Fibroblast of the conjunctiva (primary cell): Measurements from ENCODE around the gene PILRA.
"Not testable (repeated sequence)": the region's sequence is repeated elsewhere in the genome, so short reads cannot be mapped to it uniquely, and the experiment has no call there.

Source experiments
- DNase-seq: peaks from one replicate; pipeline ENCODE4 v3.0.0-alpha.2; 2010; ENCODE audit warnings: low read depth

Gene PILRA

GRCh38 chr7:100373261-100373831 is at the start of gene PILRA:
Gene PILRA (plus strand): TSS chr7:100373487. CDS start chr7:100373657, 170 bp downstream.
- DNase-seq: no peak

GRCh38 chr7:100324194-100324593 is 49.1 kb upstream of the PILRA start:
- not testable (repeated sequence) for DNase-seq

- not testable (repeated sequence) for DNase-seq
These were observed 47.6 kb upstream of the PILRA start for GRCh38 chr7:100325671-100326070.

- DNase-seq: not testable (repeated sequence)
These were observed 46.4 kb upstream of the PILRA start for GRCh38 chr7:100326914-100327313.

- DNase-seq: peak; percentile 85
These were observed 37.5 kb upstream of the PILRA start for GRCh38 chr7:100335566-100336466.

- not testable (repeated sequence) for DNase-seq
These were observed 35.1 kb upstream of the PILRA start for GRCh38 chr7:100338083-100338696.

- DNase-seq: not testable (repeated sequence)
These were observed 32.0 kb upstream of the PILRA start for GRCh38 chr7:100341286-100341685.

- DNase-seq: no peak
These were observed 30.5 kb upstream of the PILRA start for GRCh38 chr7:100342765-100343164.

- DNase-seq: not testable (repeated sequence)
These were observed 29.1 kb upstream of the PILRA start for GRCh38 chr7:100344124-100344559.

- DNase-seq: peak; percentile 14
These were observed 28.6 kb upstream of the PILRA start for GRCh38 chr7:100344560-100345287.

GRCh38 chr7:100345288-100345672 is 28.0 kb upstream of the PILRA start:
- DNase-seq: not testable (repeated sequence)

GRCh38 chr7:100346921-100347320 is 26.4 kb upstream of the PILRA start:
- DNase-seq: no peak

GRCh38 chr7:100348805-100349204 is 24.5 kb upstream of the PILRA start:
- no peak for DNase-seq

GRCh38 chr7:100349757-100350156 is 23.5 kb upstream of the PILRA start:
- DNase-seq: no peak

GRCh38 chr7:100351657-100352058 is 21.6 kb upstream of the PILRA start:
- DNase-seq: no peak

- DNase-seq: not testable (repeated sequence)
These were observed 21.0 kb upstream of the PILRA start for GRCh38 chr7:100352230-100352781.

- DNase-seq: no peak
These were observed 20.2 kb upstream of the PILRA start for GRCh38 chr7:100352984-100353684.

- DNase-seq: no peak
These were observed 19.5 kb upstream of the PILRA start for GRCh38 chr7:100353685-100354330.

GRCh38 chr7:100356416-100357068 is 16.7 kb upstream of the PILRA start:
- no peak for DNase-seq

- no peak for DNase-seq
These were observed 16.1 kb upstream of the PILRA start for GRCh38 chr7:100357131-100357561.
